GM08714 (cell line): Measurements from ENCODE around the gene PRDX1.
"Not testable (repeated sequence)": the region's sequence is repeated elsewhere in the genome, so short reads cannot be mapped to it uniquely, and the experiment has no call there.

Experiments used
- H3K4me3 ChIP-seq: fragments of 200-500 bp; sonication (Bioruptor generic); 2 replicates; pipeline ENCODE4 v1.5.1; 2014; ENCODE audit warnings: mild to moderate bottlenecking, low read length, inconsistent platforms
- ZNF274 ChIP-seq: IDR thresholded peaks from 2 replicates; pipeline ENCODE4 v1.6.1; 2012; ENCODE audit warnings: mild to moderate bottlenecking, low read depth, low read length

Gene PRDX1

DNA sequence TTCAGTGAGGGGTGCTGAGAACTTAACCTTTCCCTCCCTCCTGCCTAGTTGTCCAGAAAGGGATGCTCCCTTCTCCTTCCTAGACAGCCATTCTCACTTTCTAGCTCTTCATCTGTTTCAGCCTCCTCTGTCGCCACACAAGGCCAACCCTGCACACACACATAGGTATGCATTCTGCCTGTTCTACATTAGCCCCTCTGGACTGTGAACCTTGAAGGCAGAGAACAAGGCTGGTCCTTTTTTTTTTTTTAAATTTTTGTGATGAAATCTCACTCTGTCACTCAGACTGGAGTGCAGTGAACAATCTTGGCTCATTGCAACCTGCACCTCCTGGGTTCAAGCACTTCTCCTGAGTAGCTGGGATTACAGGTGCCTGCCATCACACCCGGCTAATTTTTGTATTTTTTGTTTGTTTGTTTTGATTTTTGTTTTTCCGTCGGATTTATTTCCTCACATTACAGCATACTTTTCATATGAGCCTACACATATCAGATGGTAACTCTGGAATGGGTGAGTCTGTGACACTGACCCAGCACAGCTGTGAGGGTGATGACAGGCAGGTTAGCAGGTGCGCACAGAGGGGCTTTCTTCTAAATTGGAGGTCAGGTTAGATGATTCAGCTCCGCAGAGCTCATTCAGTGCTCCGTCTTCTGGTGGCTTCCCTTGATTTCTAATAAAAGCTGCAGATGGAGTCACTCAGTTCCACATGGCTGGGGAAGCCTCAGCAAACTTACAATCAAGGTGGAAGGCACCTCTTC lies 24.0 kb upstream of the PRDX1 start:
- TF ChIP-seq ZNF274 = no peak
- peak overlapping the region; percentile 8; the same call in 1 of the 2 replicates for H3K4me3 ChIP-seq

DNA sequence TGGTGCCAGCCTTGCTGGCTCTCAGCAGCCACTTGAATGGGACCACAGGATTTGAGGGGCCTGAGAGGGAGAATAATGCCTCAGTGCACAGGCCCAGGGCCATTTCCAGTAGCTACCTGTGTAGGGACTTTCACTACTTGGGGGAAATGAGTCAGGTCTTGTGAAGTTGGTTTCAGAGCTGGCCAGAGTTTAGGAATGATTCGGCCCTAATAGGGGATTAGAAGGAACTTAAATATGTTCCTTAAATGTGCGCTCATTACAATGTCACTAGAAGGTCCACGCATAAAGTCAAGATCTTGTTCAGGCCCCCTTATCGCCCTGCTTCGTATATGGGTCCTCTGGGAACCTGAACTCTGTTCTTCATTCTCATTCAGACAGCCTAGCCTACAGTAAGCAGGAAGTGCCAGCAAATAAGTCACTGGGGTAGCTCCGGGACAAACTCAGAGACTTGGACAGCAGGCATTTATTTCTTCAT lies 23.4 kb upstream of the PRDX1 start:
- peak overlapping the region; percentile 8; the same call in 1 of the 2 replicates for H3K4me3 ChIP-seq
- TF ChIP-seq ZNF274 = no peak

DNA sequence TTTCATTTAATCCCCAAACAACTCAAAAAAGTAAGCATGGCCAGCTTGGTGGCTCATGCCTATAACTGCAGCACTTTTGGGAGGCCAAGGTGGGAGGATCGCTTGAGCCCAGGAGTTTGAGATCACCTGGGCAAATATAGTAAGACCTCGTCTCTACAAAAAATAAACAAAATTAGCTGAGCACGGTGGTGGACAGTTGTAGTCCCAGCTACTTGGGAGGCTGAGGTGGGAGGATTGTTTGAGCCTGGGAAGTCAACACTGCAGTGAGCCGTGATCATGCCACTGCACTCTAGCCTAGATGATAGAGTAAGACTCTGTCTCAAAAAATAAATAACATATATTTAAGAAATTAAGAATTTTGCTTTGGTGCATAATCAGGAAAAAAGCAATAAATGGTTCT lies 22.8 kb upstream of the PRDX1 start:
- no peak overlapping the region; the same call in 1 of the 2 replicates for H3K4me3 ChIP-seq
- no peak for TF ChIP-seq ZNF274

DNA sequence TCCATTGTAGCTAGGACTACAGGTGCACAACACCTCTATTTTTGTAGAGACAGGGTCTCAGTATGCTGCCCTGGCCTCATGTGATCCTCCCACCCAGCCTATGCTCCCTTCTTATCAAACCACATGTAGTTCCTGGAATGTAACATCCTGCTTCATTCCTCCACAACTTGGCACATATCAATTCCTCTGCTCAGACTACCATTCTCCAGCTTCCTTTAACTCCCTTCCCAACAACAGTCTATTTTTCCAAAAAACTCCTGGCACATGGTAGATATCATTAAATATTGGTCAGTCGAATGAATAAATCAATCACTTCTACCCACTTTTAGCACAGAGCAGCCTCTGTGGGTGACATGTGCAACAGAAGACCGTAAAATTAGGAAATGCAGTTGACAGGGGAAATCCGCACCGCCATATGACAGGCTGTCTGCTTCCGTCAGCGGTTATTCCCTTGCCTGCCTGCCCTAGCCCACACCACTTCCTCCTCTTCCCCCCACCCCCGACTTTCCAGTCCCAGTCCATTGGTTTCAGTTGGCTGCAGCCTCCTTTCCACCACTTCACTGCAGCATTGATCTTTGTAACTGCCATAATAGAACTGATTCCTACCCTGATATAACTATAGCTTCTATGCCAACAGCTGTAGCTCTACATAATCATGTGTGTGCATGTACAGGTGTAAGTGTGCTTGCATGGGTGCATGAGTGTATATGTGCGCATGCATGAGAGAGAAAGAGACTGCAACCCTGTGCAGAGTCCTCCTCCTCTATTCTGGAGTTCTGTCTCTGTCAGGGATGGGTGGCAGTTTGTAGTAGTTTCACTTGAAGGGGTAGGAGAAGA lies 22.1 kb upstream of the PRDX1 start:
- TF ChIP-seq ZNF274 = no peak
- H3K4me3 ChIP-seq = peak overlapping the region; percentile 4; the same call in 1 of the 2 replicates

DNA sequence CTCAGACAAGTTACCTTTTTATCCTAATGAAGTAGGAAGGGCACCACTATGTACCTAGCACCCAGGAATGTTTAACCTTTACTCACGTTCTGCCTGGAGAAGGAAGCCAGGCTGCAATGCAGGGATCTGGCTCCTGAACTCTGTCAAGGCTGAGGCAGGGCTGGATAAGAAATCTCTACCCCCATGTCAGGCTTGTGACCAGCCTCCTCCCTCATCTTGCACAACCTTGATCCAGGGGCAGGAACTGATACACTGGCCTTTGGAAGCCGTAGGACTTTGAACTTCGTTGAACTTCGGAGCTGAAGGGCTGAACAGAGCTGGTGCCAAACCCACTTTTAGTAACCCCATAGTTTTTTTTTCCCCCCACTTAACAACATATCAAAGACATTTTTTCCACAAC lies 20.9 kb upstream of the PRDX1 start:
- TF ChIP-seq ZNF274 = no peak
- no peak overlapping the region for H3K4me3 ChIP-seq

DNA sequence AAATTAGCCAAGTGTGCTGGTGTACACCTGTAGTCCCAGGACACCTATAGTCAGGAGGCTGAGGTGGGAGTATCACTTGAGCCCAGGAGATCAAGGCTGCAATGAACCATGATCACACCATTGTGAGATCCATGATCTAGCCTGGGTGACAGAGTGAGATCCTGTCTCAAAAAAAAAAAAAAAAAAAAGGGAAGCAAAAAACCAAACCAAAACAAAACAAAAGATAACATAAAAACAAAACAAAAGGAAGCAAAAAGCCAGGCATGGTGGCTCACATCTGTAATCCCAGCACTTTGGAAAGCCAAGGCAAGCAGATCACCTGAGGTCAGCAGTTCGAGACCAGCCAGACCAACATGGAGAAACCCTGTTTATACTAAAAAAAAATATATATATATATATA lies 19.5 kb upstream of the PRDX1 start:
- H3K4me3 ChIP-seq = no peak overlapping the region
- TF ChIP-seq ZNF274 = no peak

DNA sequence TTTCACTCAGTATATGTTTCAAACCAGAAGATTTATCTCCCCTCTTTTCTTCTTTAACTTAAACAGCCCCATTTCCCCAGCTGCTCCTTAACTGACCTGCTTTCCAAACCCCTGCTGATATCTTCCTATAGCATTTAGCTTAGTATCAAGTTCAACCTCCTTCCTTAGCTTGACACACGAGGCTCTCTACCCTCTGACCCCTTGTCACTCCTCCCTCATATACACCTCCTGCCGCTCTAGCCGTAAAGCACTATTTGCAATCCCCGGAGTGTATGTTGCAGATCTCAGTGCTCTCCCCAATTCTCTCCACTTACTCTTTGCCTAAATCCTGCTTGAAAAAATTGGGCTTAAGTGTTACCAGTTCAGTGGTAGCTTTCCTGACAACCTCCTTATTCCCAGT lies 15.2 kb upstream of the PRDX1 start:
- TF ChIP-seq ZNF274 = no peak

DNA sequence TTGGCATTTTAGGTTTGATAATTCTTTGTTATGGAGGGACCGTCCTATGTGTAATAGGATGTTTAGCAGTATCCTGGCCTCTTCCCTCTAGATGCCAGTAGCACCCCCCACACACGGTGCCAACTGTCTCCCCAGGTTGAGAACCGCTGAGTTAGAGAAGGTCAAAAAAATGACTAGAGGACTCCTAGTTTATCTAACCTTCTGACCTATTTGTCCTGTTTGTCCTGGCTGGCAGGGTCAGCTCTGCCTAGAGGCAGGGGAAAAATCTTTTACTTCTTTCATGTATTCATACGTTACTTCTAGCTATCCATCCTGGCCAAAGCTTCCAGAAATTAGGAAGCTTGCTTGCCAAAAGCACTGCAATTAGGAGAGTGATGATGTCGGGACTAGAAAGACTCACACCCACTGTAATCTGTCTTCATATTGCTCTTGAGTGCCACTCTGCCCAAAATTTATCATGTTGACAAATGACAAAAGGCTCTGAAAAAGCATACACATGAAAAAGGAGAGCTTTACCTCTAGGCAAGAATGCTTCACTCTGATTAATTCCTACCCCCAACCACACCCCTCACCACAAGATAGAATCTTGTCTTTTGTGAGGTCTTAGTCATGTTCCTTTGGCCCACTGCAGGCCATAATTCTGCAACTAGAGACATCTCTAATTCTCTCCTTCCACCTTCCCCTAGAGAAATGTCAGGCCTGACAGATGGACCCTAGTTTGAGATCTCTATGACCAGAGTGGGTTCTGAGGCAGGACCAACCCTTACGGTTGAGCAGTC lies 14.5 kb upstream of the PRDX1 start:
- H3K4me3 ChIP-seq = no peak overlapping the region
- TF ChIP-seq ZNF274 = no peak

More for the DNA sequence above, 15.2 kb upstream of the PRDX1 start:
- H3K4me3 ChIP-seq = no peak overlapping the region

DNA sequence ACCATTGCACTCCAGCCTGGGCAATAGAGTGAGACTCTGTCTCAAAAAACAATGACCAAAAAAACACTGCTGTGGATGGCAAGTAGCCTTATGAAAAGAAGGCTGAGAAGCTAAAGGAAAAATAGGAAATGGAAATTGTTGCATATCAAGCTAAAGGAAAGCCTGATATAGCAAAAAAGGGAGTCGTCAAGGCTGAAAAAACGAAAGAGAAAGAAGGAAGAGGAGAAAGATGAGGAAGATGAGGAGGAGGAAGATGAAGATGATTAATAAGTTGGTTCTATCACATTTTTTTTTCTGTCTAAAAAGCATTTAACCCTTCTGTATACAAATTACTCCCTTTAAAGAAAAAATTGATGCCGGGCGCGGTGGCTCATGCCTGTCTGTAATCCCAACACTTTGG lies 10.2 kb upstream of the PRDX1 start:
- TF ChIP-seq ZNF274 = no peak
- no peak overlapping the region for H3K4me3 ChIP-seq

DNA sequence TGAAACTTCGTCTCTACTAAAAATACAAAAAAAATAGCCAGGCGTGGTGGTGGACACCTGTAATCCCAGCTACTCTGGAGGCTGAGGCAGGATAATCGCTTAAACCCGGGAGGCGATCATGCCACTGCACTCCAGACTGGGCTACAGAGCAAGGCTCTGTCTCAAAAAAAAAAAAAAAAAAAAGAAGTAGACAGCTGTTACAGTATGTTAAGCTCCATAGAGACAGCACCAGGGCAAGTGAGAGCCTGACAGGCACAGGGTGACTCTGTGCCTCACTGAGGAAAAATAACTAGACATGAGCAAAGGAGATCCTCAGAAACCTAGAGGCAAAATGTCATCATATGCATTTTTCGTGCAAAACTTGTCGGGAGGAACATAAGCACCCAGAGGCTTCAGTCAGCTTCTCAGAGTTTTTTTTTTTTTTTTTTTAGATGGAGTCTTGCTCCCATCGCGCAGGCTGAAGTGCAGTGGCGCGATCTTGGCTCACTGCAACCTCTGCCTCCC lies 9.0 kb upstream of the PRDX1 start:
- no peak for TF ChIP-seq ZNF274
- H3K4me3 ChIP-seq = no peak overlapping the region

DNA sequence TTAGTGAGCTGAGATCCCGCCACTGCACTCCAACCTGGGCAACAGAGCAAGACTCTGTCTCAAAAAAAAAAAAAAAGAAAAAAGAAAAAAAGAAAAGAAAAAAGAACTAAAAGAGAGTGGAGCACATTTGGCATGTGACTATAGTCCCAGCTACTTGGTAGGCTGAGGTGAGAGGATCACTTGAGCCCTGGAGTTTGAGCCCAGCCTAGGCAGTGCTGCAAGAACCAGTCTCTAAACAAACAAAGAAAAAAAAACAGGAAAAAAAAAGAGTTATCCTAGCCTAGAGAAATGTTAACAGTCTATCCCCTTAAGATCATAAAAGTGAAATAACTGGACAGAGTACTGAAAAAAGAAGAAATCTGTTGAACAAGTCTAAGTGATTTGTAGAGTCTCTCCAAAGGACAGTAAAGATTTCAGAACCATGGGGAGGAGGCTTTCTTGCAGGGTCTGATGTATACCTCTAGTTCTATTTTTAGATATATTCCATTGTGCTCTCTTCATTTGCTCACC lies 4.5 kb upstream of the PRDX1 start:
- TF ChIP-seq ZNF274 = no peak
- H3K4me3 ChIP-seq = no peak overlapping the region

DNA sequence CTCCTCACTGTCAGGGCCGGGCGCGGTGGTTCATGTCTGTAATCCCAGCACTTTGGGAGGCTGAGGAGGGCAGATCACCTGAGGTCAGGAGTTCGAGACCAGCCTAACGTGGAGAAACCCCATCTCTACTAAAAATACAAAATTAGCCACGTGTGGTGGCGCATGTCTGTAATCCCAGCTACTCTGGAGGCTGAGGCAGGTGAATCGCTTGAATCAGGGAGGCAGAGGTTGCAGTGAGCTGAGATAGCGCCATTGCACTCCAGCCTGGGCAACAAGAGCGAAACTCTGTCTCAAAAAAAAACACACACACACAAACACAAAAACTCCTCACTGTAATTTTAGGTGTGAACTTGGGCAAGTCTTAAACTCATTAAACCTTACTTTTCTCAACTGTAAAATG lies 2.3 kb upstream of the PRDX1 start:
- H3K4me3 ChIP-seq = not testable (repeated sequence)

DNA sequence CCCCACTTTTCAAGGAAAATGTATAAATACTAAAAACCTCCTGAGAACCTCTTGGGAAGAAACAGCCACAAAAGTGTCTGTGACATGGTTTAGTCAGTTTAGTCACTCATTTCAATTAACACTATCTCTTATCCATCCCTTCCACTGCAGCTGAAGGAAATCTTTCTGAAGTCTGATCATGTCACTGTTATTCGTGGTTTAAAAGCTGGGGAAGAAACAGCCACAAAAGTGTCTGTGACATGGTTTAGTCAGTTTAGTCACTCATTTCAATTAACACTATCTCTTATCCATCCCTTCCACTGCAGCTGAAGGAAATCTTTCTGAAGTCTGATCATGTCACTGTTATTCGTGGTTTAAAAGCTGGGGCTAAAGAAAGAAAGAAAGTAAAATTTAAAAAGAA lies 1.8 kb upstream of the PRDX1 start:
- H3K4me3 ChIP-seq = not testable (repeated sequence)
